Spinal cord (tissue), 10 donors: ENCODE measurements around the gene GPA33. TPM values are rescaled to one million over a fixed set of nuclear protein-coding genes. Genes with fewer than 3 reads are reported as not detected.

ENCODE experiments used
- DNase-seq, 6 donors: peaks; one replicate each; pipeline versions ENCODE4 v3.0.0 to v3.0.0-alpha.2; 2013 to 2015; ENCODE audit warnings: low spot score in 6 of 6, low read depth in 4 of 6
- H3K27ac ChIP-seq: one replicate; pipeline ENCODE4 v1.5.1; 2013; ENCODE audit warnings: low read depth, low read length, control low read depth
- H3K27me3 ChIP-seq: one replicate; pipeline ENCODE4 v1.6.1; 2013; ENCODE audit warnings: low read length; ENCODE audit not compliant: control insufficient read depth, insufficient read depth
- H3K36me3 ChIP-seq: one replicate; pipeline ENCODE4 v1.6.1; 2013; ENCODE audit warnings: low read length; ENCODE audit not compliant: control insufficient read depth, insufficient read depth
- H3K4me1 ChIP-seq: one replicate; pipeline ENCODE4 v1.6.1; 2013; ENCODE audit warnings: low read length; ENCODE audit not compliant: control insufficient read depth, insufficient read depth
- H3K4me3 ChIP-seq: one replicate; pipeline ENCODE4 v1.5.1; 2013; ENCODE audit warnings: low read depth, low read length, control low read depth
- H3K9me3 ChIP-seq: one replicate; pipeline ENCODE4 v1.6.1; 2013; ENCODE audit warnings: low read length; ENCODE audit not compliant: control insufficient read depth, insufficient read depth
- WGBS: methylation state at CpG from one replicate; pipeline ENCODE4 v1.1.5; 2013; ENCODE audit warnings: missing lambda C conversion rate; ENCODE audit not compliant: insufficient coverage; 5-methylcytosine and 5-hydroxymethylcytosine counted together
- polyA plus RNA-seq, 2 donors: library from polyadenylated mRNA; unstranded; fragments of 120-200 nt; gene quantifications; one replicate each; pipeline ENCODE4 v1.2.1, GENCODE V29; 2013; ENCODE audit not compliant: insufficient read length in 2 of 2
- total RNA-seq, 2 donors: library from RNA; depleted of rRNA in 1 of 2; stranded (reverse); fragments of 120-200 nt in 1 of 2; fragments of >200 nt in 1 of 2; gene quantifications; one replicate each; pipeline versions ENCODE4 v1.2.3 to v1.2.4, GENCODE V29; 2013 to 2014
- donor health status: healthy.

Gene GPA33
- total and polyA plus RNA-seq, 4 donors: 0.18 to 0.44 (median 0.24) TPM

- H3K27ac ChIP-seq: no peak overlapping the region
- no peaks in the 10 kb centered on the region for H3K27me3 ChIP-seq
- DNase-seq: peak in 1 of 6 donors; percentile 31
- no peaks in the 10 kb centered on the region for H3K9me3 ChIP-seq
- no peak overlapping the region for H3K4me3 ChIP-seq
- WGBS: 77% methylated on average over 2 of the region's 4 CpGs
- H3K36me3 ChIP-seq: no peaks in the 10 kb centered on the region
- H3K4me1 ChIP-seq: no peaks in the 10 kb centered on the region
These were observed 15.9 kb upstream of the GPA33 start for GRCh38 chr1:167106119-167106461.

GRCh38 chr1:167105271-167106118, 15.3 kb upstream of the GPA33 start:
- WGBS: 14% methylated on average over 1 of the region's 12 CpGs
- no peaks in the 10 kb centered on the region for H3K4me1 ChIP-seq
- no peaks in the 10 kb centered on the region for H3K36me3 ChIP-seq
- H3K4me3 ChIP-seq: no peak overlapping the region
- no peak overlapping the region for H3K27ac ChIP-seq
- no peaks in the 10 kb centered on the region for H3K27me3 ChIP-seq
- DNase-seq: peak in 1 of 6 donors; percentile 79
- no peaks in the 10 kb centered on the region for H3K9me3 ChIP-seq

- Histone ChIP-seq H3K4me1 (no peaks in the 10 kb centered on the region), H3K36me3 (no peaks in the 10 kb centered on the region), H3K27ac (no peak overlapping the region), H3K27me3 (no peaks in the 10 kb centered on the region), H3K4me3 (no peak overlapping the region), H3K9me3 (no peaks in the 10 kb centered on the region)
- DNase-seq: no peak
- WGBS: 95% methylated on average over 3 of the region's 6 CpGs
These were observed 14.1 kb upstream of the GPA33 start for GRCh38 chr1:167104256-167104633.

- Histone ChIP-seq H3K27ac (no peak overlapping the region), H3K27me3 (no peaks in the 10 kb centered on the region), H3K4me1 (no peaks in the 10 kb centered on the region), H3K36me3 (no peaks in the 10 kb centered on the region), H3K4me3 (no peak overlapping the region), H3K9me3 (no peaks in the 10 kb centered on the region)
- no peak for DNase-seq
- 70% methylated on average over 5 of the region's 5 CpGs for WGBS
These were observed 12.9 kb upstream of the GPA33 start for GRCh38 chr1:167102906-167103573.

- Histone ChIP-seq H3K27me3 (no peaks in the 10 kb centered on the region), H3K4me3 (no peak overlapping the region), H3K9me3 (no peaks in the 10 kb centered on the region), H3K4me1 (no peaks in the 10 kb centered on the region), H3K36me3 (no peaks in the 10 kb centered on the region), H3K27ac (no peak overlapping the region)
- WGBS: no CpG with 5 or more reads among the region's 2 CpGs
- no peak for DNase-seq
These were observed 11.6 kb upstream of the GPA33 start for GRCh38 chr1:167101754-167102153.

- no CpG with 5 or more reads among the region's 2 CpGs for WGBS
- no peaks in the 10 kb centered on the region for H3K36me3 ChIP-seq
- H3K27me3 ChIP-seq: no peaks in the 10 kb centered on the region
- H3K4me3 ChIP-seq: no peak overlapping the region
- H3K27ac ChIP-seq: no peak overlapping the region
- H3K9me3 ChIP-seq: no peaks in the 10 kb centered on the region
- DNase-seq: no peak
- no peaks in the 10 kb centered on the region for H3K4me1 ChIP-seq
These were observed 10.6 kb upstream of the GPA33 start for GRCh38 chr1:167100730-167101129.

- Histone ChIP-seq H3K27ac (no peak overlapping the region), H3K4me3 (no peak overlapping the region), H3K27me3 (no peaks in the 10 kb centered on the region), H3K9me3 (no peaks in the 10 kb centered on the region), H3K4me1 (no peaks in the 10 kb centered on the region), H3K36me3 (no peaks in the 10 kb centered on the region)
- DNase-seq: no peak
- WGBS: 80% methylated on average over 1 of the region's 1 CpG
These were observed 9.7 kb upstream of the GPA33 start for GRCh38 chr1:167099851-167100250.

GRCh38 chr1:167095368-167095767, 5.2 kb upstream of the GPA33 start:
- DNase-seq: no peak
- Histone ChIP-seq H3K27me3 (no peaks in the 10 kb centered on the region), H3K4me3 (no peak overlapping the region), H3K4me1 (no peaks in the 10 kb centered on the region), H3K9me3 (no peaks in the 10 kb centered on the region), H3K36me3 (no peaks in the 10 kb centered on the region), H3K27ac (no peak overlapping the region)
- WGBS: no CpG with 5 or more reads among the region's 5 CpGs

- Histone ChIP-seq H3K4me3 (no peak overlapping the region), H3K27ac (no peak overlapping the region)
- WGBS: 70% methylated on average over 4 of the region's 8 CpGs
These were observed 4.5 kb upstream of the GPA33 start for GRCh38 chr1:167094690-167095089.

More at GRCh38 chr1:167094690-167095089, 4.5 kb upstream of the GPA33 start:
- H3K27me3 ChIP-seq: no peaks in the 10 kb centered on the region
- no peaks in the 10 kb centered on the region for H3K9me3 ChIP-seq
- no peaks in the 10 kb centered on the region for H3K4me1 ChIP-seq
- no peaks in the 10 kb centered on the region for H3K36me3 ChIP-seq
- DNase-seq: no peak
